ENCODE data around the gene EP400. TPM values are rescaled to one million over a fixed set of nuclear protein-coding genes. Genes with fewer than 3 reads are reported as not detected.

EP400 gene
- total RNA-seq, 1 donor from 2014 or later = 51.3 TPM

GRCh38 chr12:131913666-131914065 is 36.1 kb upstream of the EP400 start:
- Mint-ChIP-seq H3K27ac (ENCODE audit: unreplicated experiment) (no peak overlapping the region), H3K27me3 (ENCODE audit: unreplicated experiment) (no peaks in the 10 kb centered on the region), H3K36me3 (ENCODE audit: unreplicated experiment) (peaks cover 13% of the 10 kb centered on the region), H3K4me1 (ENCODE audit: unreplicated experiment) (peaks cover 20% of the 10 kb centered on the region), H3K4me3 (ENCODE audit: unreplicated experiment) (no peak overlapping the region), H3K9me3 (ENCODE audit: unreplicated experiment) (no peaks in the 10 kb centered on the region)
- TF ChIP-seq, protein P1, sequence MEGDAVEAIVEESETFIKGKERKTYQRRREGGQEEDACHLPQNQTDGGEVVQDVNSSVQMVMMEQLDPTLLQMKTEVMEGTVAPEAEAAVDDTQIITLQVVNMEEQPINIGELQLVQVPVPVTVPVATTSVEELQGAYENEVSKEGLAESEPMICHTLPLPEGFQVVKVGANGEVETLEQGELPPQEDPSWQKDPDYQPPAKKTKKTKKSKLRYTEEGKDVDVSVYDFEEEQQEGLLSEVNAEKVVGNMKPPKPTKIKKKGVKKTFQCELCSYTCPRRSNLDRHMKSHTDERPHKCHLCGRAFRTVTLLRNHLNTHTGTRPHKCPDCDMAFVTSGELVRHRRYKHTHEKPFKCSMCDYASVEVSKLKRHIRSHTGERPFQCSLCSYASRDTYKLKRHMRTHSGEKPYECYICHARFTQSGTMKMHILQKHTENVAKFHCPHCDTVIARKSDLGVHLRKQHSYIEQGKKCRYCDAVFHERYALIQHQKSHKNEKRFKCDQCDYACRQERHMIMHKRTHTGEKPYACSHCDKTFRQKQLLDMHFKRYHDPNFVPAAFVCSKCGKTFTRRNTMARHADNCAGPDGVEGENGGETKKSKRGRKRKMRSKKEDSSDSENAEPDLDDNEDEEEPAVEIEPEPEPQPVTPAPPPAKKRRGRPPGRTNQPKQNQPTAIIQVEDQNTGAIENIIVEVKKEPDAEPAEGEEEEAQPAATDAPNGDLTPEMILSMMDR (IDR thresholded peaks at IDR 0.05) = no peak
- DNase-seq (ENCODE audit: extremely low spot score, unreplicated experiment) = no peak

DNA sequence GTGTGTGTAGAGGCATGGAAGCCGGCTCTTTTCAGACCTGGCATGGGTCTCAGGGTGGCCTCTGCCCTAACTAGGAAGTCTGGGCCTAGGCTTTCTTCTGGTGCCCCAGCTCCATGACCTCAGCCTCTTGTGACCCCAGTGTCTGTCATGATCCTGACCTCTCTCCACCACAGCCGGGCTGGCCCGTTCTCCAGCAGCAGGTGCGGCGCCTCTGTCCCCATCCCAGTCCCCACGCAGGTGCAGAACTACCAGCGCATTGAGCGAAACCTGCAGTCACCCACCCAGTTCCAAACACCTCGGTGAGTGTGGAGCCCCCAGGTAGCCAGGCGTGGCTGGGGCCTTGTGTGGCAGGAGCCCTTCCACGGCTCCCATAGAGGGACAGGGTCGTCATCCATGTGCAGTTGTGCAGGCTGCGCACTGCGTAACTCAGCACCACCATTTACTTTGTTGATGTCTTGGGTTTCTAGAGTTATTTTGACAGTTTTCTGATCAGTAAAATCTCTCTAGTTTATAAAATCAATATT is 35.5 kb upstream of the EP400 start:
- Mint-ChIP-seq H3K36me3 (ENCODE audit: unreplicated experiment) (peaks cover 10% of the 10 kb centered on the region), H3K4me1 (ENCODE audit: unreplicated experiment) (peaks cover 20% of the 10 kb centered on the region)

DNA sequence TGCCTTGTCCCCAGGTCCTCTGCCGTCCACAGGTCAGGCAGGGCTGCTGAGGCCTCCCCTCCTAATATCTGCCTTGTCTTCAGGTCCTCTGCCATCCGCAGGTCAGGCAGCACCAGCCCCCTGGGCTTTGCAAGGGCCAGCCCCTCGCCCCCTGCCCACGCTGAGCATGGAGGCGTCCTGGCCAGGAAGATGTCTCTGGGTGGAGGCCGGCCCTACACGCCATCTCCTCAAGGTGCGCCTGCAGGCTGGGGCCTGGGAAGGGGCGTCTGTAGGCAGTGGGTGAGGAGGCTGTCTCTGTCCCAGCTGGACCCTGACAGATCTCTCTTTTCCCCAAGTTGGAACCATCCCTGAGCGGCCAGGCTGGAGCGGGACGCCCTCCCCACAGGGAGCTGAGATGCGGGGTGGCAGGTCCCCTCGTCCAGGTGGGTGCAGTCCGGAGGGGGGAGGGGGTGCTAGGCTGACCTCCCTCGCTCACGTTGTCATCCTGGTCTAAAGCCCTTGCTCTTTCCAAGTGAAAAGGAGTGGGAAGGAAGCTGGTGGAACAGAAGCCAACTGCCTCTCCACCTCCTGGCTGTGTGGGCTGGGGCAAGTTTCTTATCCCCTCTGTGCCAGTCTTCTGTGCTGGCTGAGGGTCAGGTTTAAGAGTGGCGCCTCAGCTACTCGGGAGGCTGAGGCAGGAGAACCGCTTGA is 34.6 kb upstream of the EP400 start:
- no peak for DNase-seq (ENCODE audit: extremely low spot score, unreplicated experiment)

More for the DNA sequence above, 35.5 kb upstream of the EP400 start:
- TF ChIP-seq, protein P1 (IDR thresholded peaks at IDR 0.05) = no peak
- Mint-ChIP-seq H3K4me3 (ENCODE audit: unreplicated experiment) (no peak overlapping the region), H3K27me3 (ENCODE audit: unreplicated experiment) (no peaks in the 10 kb centered on the region), H3K27ac (ENCODE audit: unreplicated experiment) (no peak overlapping the region), H3K9me3 (ENCODE audit: unreplicated experiment) (no peaks in the 10 kb centered on the region)
- no peak for DNase-seq (ENCODE audit: extremely low spot score, unreplicated experiment)

DNA sequence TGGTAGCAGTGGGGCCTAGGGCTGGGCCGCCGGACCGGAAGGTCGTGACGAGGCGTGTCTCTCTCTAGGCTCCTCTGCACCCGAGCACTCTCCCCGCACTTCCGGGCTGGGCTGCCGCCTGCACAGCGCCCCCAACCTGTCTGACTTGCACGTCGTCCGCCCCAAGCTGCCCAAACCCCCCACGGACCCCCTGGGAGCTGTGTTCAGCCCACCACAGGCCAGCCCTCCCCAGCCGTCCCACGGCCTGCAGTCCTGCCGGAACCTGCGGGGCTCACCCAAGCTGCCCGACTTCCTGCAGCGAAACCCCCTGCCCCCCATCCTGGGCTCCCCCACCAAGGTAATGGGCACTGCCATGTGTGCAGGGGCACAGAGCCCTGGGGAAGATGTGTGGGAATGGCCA is 33.9 kb upstream of the EP400 start:
- Mint-ChIP-seq H3K36me3 (ENCODE audit: unreplicated experiment) (peaks cover 14% of the 10 kb centered on the region), H3K4me1 (ENCODE audit: unreplicated experiment) (peaks cover 16% of the 10 kb centered on the region)

More for the DNA sequence above, 34.6 kb upstream of the EP400 start:
- H3K36me3 Mint-ChIP-seq (ENCODE audit: unreplicated experiment) = peaks cover 11% of the 10 kb centered on the region
- TF ChIP-seq, protein P1 (IDR thresholded peaks at IDR 0.05) = no peak
- no peak overlapping the region for H3K4me3 Mint-ChIP-seq (ENCODE audit: unreplicated experiment)
- peaks cover 19% of the 10 kb centered on the region for H3K4me1 Mint-ChIP-seq (ENCODE audit: unreplicated experiment)
- no peaks in the 10 kb centered on the region for H3K9me3 Mint-ChIP-seq (ENCODE audit: unreplicated experiment)
- no peaks in the 10 kb centered on the region for H3K27me3 Mint-ChIP-seq (ENCODE audit: unreplicated experiment)
- no peak overlapping the region for H3K27ac Mint-ChIP-seq (ENCODE audit: unreplicated experiment)

More for the DNA sequence above, 33.9 kb upstream of the EP400 start:
- no peak for DNase-seq (ENCODE audit: extremely low spot score, unreplicated experiment)
- Mint-ChIP-seq H3K4me3 (ENCODE audit: unreplicated experiment) (no peak overlapping the region), H3K9me3 (ENCODE audit: unreplicated experiment) (no peaks in the 10 kb centered on the region), H3K27ac (ENCODE audit: unreplicated experiment) (no peak overlapping the region), H3K27me3 (ENCODE audit: unreplicated experiment) (no peaks in the 10 kb centered on the region)
- TF ChIP-seq, protein P1 (IDR thresholded peaks at IDR 0.05) = no peak

Measured in osteocyte (in vitro differentiated cells).